Stomach smooth muscle (tissue), 2 donors: ENCODE results near the gene SKP1.

Experiments
- H3K27ac ChIP-seq: one replicate; pipeline ENCODE4 v1.7.0; 2013; ENCODE audit warnings: mild to moderate bottlenecking, low read length, inconsistent platforms
- H3K27me3 ChIP-seq, 2 donors: one replicate each; pipeline ENCODE4 v1.7.0; 2013; ENCODE audit warnings: low read length in 2 of 2; ENCODE audit not compliant: insufficient read depth in 2 of 2, control insufficient read depth in 1 of 2
- H3K36me3 ChIP-seq, 2 donors: one replicate each; pipeline ENCODE4 v1.7.0; 2013; ENCODE audit warnings: low read length in 2 of 2; ENCODE audit not compliant: control insufficient read depth in 2 of 2, insufficient read depth in 2 of 2
- H3K4me1 ChIP-seq: one replicate; pipeline ENCODE4 v1.7.0; 2013; ENCODE audit warnings: low read length; ENCODE audit not compliant: control insufficient read depth, insufficient read depth
- H3K4me3 ChIP-seq, 2 donors: one replicate each; pipeline ENCODE4 v1.7.0; 2013; ENCODE audit warnings: low read length in 2 of 2
- H3K9ac ChIP-seq, 2 donors: one replicate each; pipeline ENCODE4 v1.7.0; 2013; ENCODE audit warnings: low read length in 2 of 2, mild to moderate bottlenecking in 1 of 2
- H3K9me3 ChIP-seq, 2 donors: one replicate each; pipeline ENCODE4 v1.7.0; 2013; ENCODE audit warnings: low read length in 2 of 2; ENCODE audit not compliant: control insufficient read depth in 2 of 2
- donor health status: healthy.
- donor health status: Pancreatic carcinoma.

Gene SKP1

DNA sequence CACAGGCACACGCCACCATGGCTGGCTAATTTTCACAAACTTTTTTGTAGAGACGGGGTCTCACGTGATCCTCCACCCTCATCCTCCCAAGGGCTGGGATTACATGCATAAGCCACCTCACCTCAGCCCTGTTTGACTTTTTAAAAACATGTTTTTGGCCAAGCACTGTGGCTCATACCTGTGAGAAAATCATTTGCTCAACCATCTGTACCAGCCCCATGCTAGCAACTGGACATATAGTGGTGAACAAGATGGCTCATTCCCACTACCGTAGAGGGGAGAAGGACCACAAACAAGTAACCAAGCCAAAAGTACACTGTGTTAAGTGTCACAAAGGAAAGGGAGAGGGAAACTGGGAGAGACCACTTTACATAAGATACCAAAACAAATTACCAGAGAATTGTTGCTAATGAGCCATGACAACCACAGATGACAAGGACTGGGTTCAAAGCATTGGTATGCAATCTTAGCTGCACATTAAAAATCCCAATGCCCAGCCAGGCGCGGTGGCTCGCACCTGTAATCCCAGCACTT, 29.9 kb upstream of the SKP1 start:
- H3K9ac ChIP-seq: no peak overlapping the region
- H3K4me1 ChIP-seq: peaks cover 9% of the 10 kb centered on the region
- H3K27me3 ChIP-seq: no peaks in the 10 kb centered on the region
- H3K27ac ChIP-seq: no peak overlapping the region
- H3K36me3 ChIP-seq: peaks cover 3 to 19% of the 10 kb centered on the region in 2 donors
- H3K9me3 ChIP-seq: no peaks in the 10 kb centered on the region
- H3K4me3 ChIP-seq: no peak overlapping the region

GRCh38 chr5:134204575-134204974, 27.8 kb upstream of the SKP1 start:
- no peaks in the 10 kb centered on the region for H3K27me3 ChIP-seq
- H3K9me3 ChIP-seq: no peaks in the 10 kb centered on the region
- H3K36me3 ChIP-seq: peaks cover 18 to 39% of the 10 kb centered on the region in 2 donors
- H3K4me3 ChIP-seq: no peak overlapping the region
- no peak overlapping the region for H3K9ac ChIP-seq
- peaks cover 3% of the 10 kb centered on the region for H3K4me1 ChIP-seq
- H3K27ac ChIP-seq: no peak overlapping the region

- no peak overlapping the region for H3K27ac ChIP-seq
- H3K9me3 ChIP-seq: no peaks in the 10 kb centered on the region
- H3K4me3 ChIP-seq: no peak overlapping the region
- H3K9ac ChIP-seq: no peak overlapping the region
- peaks cover 24 to 48% of the 10 kb centered on the region in 2 donors for H3K36me3 ChIP-seq
- H3K4me1 ChIP-seq: peaks cover 3% of the 10 kb centered on the region
- no peaks in the 10 kb centered on the region for H3K27me3 ChIP-seq
Observed at GRCh38 chr5:134203630-134204029, 26.9 kb upstream of the SKP1 start.

GRCh38 chr5:134195666-134196065, 18.9 kb upstream of the SKP1 start:
- H3K27ac ChIP-seq: no peak overlapping the region
- no peaks in the 10 kb centered on the region for H3K9me3 ChIP-seq
- peaks cover 23 to 37% of the 10 kb centered on the region in 2 donors for H3K36me3 ChIP-seq
- no peak overlapping the region for H3K4me3 ChIP-seq
- no peak overlapping the region for H3K9ac ChIP-seq
- H3K27me3 ChIP-seq: no peaks in the 10 kb centered on the region
- no peaks in the 10 kb centered on the region for H3K4me1 ChIP-seq

- Histone ChIP-seq H3K9me3 (no peaks in the 10 kb centered on the region), H3K27me3 (no peaks in the 10 kb centered on the region), H3K9ac (no peak overlapping the region), H3K27ac (no peak overlapping the region), H3K4me1 (no peaks in the 10 kb centered on the region), H3K4me3 (no peak overlapping the region), H3K36me3 (no peaks in the 10 kb centered on the region)
Observed at GRCh38 chr5:134189031-134189430, 12.3 kb upstream of the SKP1 start.

DNA sequence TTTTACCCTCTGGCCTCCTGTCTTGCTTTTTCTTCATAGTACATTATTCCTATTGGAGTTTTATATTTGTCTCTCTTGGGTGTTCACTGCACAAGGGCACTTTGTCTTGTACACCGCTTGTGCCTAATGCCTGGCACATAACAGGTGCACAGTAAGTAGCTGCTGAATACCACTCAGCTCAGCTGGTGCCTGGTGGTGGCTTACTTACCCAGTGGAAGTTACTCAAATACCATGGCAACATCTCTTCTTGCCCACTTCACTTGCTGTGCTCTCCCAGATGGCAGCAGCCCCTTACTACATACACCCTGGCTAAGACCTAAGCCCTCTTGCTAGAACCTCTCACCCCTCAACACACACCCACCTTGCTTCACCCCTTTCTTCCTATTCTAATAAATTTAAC, 11.3 kb upstream of the SKP1 start:
- H3K9me3 ChIP-seq: no peaks in the 10 kb centered on the region
- no peaks in the 10 kb centered on the region for H3K4me1 ChIP-seq
- no peaks in the 10 kb centered on the region for H3K27me3 ChIP-seq
- H3K9ac ChIP-seq: no peak overlapping the region
- no peak overlapping the region for H3K27ac ChIP-seq
- no peaks in the 10 kb centered on the region for H3K36me3 ChIP-seq
- no peak overlapping the region for H3K4me3 ChIP-seq

GRCh38 chr5:134184155-134185135, 7.7 kb upstream of the SKP1 start:
- H3K4me3 ChIP-seq: no peak overlapping the region
- H3K27ac ChIP-seq: no peak overlapping the region
- no peaks in the 10 kb centered on the region for H3K4me1 ChIP-seq
- no peaks in the 10 kb centered on the region for H3K36me3 ChIP-seq
- H3K9ac ChIP-seq: peak overlapping the region in 1 of 2 donors; percentile 51
- no peaks in the 10 kb centered on the region for H3K27me3 ChIP-seq
- no peaks in the 10 kb centered on the region for H3K9me3 ChIP-seq

GRCh38 chr5:134183481-134183880, 6.7 kb upstream of the SKP1 start:
- H3K27ac ChIP-seq: no peak overlapping the region
- no peak overlapping the region for H3K4me3 ChIP-seq
- H3K27me3 ChIP-seq: no peaks in the 10 kb centered on the region
- no peaks in the 10 kb centered on the region for H3K9me3 ChIP-seq
- H3K36me3 ChIP-seq: no peaks in the 10 kb centered on the region
- H3K9ac ChIP-seq: no peak overlapping the region
- no peaks in the 10 kb centered on the region for H3K4me1 ChIP-seq

DNA sequence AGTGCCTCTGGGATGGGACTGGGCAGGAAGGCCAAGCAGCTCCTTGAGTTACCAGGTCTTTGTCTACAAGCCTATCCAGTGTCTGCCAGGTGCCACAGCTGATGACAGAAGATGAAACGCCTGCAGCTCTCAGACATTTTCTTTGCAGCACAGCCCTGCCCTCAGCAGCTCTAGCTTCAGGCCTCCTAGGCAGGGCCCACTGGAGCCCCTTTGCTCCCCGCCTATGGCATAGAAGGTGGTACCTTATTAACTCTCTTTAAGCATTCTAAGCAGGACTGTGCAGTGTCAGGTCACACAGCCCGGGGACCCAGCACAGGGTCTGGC, 1.3 kb upstream of the SKP1 start:
- H3K9me3 ChIP-seq: no peaks in the 10 kb centered on the region
- H3K27ac ChIP-seq: no peak overlapping the region
- H3K27me3 ChIP-seq: no peaks in the 10 kb centered on the region
- H3K9ac ChIP-seq: no peak overlapping the region
- peaks cover 5% of the 10 kb centered on the region for H3K4me1 ChIP-seq
- H3K36me3 ChIP-seq: no peaks in the 10 kb centered on the region
- peak overlapping the region in 1 of 2 donors; percentile 98 for H3K4me3 ChIP-seq

DNA sequence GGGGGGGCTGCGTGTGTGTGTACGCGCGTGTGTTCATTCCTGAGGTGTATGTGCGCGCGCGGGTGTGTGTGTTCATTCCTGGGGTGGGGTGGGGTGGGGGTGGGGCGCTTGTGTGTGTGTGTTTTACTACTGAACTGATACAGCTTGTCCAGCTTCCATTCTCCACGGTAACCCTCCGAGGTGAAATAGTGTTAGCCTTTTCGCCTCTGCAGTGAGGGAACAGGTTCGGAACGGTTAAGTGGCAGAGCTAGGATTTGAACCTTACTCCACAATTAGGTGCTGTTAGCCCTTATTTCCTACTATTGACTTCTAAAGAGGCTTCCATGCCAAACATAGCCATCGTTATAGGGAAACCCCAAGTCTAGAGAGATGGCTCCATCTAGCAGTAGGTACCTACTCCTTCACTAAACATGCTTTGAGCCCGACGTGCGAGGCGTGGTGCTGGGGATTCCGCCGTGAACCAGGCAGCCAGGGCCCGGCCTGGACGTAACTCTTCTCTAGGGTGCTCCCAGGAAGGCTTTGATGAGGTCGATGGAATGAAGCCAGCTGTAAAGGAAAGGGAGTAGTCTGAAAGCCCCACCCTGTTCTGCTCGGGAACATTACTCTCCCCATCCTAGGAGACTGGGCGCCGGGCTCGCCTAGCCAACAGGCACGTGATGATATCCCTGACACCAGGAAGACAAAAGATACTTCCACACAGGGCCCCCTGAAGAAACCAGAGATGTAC, 782 bp upstream of the SKP1 start:
- peaks cover 5% of the 10 kb centered on the region for H3K4me1 ChIP-seq
- no peaks in the 10 kb centered on the region for H3K9me3 ChIP-seq
- H3K4me3 ChIP-seq: peak overlapping the region; percentile 89 to 98
- peaks cover under 1% of the 10 kb centered on the region in 2 donors for H3K36me3 ChIP-seq
- H3K27me3 ChIP-seq: no peaks in the 10 kb centered on the region
- H3K27ac ChIP-seq: peak overlapping the region; percentile 99
- H3K9ac ChIP-seq: peak overlapping the region; percentile 95 to 98
